ENCODE measurements around the gene CSMD2.
A peak's percentile ranks its signal among the peaks of the same experiment; 100 is the strongest.

Gene CSMD2

DNA sequence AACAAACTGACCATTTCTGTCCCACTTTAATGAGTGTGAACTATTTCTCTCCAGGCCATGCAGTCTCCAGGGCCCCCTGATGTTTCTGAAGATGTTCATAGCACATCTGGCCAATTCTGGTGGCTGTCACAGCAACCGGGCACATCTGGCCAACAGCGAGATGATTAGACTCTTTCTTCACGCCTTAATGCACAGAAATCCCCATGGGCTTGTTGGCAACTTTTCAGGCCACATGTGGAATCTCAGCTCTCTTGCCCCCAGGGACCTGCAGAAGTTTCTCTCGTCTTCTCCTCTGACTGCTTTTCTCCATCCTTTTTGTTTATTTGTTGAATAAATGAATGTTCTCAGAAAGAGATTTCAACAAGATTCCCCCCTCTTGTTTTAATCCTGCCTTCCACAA, 372.4 kb downstream of the CSMD2 start:
- DNase-seq, result no peak

DNA sequence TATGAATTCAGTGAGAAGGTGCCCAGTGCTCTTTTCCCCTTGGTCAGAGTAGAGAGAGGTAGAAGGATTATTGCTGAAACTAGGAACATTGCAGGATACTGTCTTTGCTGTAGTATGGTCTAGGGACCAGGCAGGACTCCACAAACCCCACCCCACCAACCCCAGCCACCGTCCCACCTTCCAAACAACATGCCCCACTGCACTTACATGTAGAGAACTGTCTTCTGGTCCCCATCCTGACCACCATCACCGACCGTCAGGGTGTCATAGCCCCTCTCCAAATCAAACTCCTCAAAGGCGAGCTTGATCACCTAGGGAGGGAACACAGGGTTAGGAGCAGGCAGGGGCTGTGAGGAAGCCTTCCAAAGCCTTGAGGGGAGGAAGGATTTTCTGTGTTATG, 372.8 kb downstream of the CSMD2 start:
- no peak for DNase-seq

DNA sequence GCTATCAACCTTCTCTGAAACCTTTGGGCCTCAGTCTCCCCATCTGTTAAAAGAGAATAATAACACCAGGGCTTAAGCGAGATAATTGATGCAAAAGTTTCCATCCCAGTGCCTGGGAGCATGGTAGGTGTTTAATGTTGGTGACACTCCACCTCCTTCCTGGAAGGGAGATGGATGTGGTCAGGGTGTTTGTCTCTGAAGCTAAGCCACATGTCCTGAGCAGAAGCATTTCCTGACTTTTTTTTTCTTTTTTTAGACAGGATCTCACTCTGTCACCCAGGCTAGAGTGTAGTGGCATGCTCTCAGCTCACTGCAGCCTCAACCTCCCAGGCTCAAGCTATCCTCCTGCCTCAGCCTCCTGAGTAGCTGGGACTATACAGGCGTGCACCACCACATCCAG, 373.8 kb downstream of the CSMD2 start:
- DNase-seq, result no peak

DNA sequence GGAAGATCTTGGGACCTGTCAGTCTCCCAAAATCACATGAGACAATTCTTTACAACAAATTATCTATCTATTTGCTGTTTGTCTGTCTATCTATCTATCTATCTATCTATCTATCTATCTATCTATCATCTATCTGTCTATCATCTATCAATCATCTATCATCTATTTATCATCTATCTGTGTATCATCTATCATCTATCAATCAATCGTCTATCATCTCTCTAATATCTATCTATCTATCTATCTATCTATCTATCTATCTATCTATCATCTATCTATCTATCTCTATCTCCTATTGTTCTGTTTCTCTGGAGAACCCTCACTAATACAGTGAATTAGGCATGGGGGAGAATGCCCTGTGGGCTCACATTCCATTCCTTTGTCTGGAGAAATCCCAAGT, 374.5 kb downstream of the CSMD2 start:
- no peak for DNase-seq

DNA sequence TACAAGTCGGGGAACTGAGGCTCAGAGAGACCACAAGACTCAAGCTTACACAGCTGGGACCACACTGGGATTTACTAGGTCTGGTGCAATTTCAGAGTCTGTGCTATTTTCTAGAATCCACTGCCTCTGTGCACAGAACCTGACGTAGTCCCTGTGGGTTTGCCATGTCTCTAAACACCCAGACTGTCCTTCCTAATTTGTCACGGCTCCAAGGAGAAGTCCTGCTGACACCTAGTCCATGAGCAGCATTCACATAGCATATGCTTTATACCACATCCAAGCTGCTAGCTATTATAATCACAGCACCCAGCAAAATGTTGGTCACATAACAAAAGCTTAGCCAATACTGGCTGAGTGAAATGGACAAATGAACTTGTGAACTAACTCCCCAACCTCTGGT, 380.2 kb downstream of the CSMD2 start:
- DNase-seq, result no peak

DNA sequence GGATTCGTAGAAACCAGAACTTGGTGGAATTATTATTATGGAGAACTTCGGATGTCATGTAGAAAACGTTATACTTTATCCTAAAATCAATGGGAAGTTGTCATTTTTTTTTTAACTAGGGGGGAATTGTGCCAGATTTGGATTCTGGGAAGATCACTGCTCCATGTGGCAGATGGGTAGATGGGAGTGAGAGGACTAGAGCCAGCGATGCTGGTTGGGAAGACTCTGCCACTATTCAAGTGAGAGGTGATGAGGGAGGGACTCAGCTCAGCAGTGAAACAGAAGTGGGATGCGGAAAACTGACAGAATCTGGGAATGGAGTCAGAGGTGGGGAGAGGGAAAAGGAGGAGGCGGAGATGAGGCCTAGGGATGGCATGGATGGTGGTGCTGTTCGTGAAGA, 382.3 kb downstream of the CSMD2 start:
- no peak for DNase-seq

DNA sequence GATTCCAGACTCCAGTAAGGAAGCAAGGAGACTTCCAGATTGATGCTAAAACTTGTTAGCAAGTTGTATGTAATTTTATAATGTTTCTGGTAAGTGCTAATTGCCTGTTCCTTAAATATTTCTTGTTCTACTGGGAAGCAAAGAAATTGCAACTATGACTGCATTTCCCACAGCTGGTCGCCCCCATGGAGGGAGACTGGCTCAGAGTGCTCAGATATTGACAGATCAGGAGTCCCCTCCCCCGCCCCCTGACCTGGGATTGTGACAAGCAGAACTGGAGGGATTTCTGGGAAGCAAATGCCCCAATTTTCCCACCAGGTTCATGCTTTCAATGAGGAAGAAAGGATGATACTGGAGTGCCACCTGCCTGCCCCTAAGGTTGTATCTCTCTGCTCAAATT, 383.4 kb downstream of the CSMD2 start:
- DNase-seq, result no peak

DNA sequence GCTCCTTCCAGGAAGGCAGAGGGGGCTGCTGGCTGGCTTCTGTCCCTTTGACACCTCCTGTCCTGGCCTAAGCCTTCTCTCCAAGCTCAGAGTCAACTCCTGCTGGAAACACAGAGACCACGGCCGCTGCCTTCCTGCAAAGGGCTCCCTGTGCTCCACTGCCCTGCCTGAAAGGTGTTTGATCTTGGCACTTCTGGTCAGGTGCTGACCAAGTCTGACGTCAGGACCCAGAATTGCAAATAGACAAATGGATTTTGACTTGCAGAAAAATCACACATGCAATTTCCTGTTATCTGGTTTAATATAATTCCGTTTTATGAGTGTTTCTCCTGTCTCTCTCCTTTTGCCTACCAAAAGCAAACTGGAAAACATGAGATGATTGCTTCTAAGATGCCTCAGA, 387.7 kb downstream of the CSMD2 start:
- no peak for DNase-seq

DNA sequence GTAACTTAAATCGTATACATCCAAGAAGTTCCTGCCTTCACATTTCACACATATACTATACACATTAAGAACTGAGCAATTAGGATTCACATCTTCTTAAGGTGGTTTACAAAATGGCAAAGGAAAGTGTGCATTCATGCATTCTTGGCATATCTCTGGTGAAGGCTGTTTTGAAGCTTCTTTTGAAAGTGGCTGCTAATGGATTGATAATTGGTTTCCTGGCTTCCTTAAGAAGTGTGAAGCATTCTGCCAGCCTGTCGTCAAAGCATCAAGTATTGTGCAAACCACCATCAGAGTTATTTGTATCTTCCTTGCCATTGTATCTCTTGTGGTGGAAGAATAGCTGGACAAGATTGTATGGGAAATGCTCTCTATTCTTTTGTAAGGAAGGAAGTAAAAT, 396.2 kb downstream of the CSMD2 start:
- no peak for DNase-seq

DNA sequence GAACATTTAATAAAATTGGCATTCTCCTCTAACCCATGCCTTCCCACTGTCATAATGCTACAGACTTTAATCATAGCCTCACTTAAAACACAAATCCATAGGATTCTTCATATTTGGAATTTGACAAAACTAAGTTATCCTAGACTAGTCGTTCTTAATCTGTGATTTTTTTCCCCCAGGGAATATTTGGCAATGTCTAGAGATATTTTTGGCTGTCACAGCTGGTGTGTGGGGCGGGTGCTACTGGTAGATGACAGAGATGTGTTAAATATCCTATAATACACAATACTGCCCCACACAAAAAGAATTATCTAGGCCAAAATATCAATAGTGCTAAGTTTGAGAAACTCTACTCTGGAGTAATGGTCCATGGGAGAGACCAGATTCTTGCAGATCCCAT, 396.9 kb downstream of the CSMD2 start:
- no peak for DNase-seq

DNA sequence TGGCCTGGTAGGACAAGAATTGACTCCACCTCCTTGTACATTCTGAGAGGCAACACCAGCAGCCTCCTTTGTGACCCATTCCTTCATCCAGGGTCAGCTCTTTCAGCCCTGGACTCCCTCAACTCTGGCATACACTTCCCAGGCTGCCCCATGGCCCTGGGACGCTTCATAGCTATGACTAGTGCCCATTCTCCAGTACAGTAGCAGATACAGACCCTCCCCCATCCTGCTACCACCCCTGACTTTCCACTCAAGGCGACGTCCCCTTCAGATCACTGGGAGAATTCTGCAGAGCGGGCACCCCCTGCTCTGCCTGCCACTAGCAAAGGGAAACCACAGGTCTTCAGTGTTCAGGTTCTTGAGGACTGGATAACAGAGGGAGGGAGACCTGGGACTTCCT, 400.9 kb downstream of the CSMD2 start:
- DNase-seq, result no peak

DNA sequence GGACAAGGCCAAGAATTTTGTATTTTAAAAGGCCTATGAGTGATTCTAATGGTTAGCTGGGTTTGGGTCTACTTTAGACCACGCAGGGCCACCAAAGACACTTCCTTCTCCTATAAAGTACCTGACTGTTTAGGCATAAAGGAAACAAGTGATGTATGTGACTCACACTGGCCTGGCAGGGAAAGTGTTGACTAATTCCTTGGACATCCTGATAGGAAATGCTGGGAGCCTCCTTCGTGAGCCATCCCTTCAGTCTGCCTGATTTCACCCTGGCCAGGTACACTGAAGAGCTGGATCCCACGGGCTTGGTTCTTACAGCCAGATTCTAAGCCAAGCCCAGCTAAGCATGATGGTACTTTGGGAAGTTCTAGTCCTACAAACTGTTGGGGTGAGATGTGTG, 401.6 kb downstream of the CSMD2 start:
- DNase-seq, result no peak

DNA sequence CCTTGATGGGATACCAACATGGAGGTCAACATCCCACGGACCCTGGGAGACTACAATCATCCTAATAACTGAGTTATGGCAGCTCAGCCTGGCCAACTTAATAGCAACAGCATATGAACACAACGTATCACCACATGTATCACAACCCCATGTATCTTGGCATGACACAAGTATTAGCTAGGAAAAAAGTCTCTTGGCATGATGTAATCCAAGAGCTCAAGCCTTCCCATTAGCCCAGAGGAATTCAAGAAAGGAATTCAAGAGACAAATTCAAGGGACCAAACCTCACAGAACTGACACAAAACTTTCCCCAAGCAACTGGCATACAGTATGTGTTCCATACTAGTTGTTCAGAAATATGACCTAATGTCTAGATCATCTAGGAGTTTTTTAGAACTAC, 402.1 kb downstream of the CSMD2 start:
- no peak for DNase-seq

DNA sequence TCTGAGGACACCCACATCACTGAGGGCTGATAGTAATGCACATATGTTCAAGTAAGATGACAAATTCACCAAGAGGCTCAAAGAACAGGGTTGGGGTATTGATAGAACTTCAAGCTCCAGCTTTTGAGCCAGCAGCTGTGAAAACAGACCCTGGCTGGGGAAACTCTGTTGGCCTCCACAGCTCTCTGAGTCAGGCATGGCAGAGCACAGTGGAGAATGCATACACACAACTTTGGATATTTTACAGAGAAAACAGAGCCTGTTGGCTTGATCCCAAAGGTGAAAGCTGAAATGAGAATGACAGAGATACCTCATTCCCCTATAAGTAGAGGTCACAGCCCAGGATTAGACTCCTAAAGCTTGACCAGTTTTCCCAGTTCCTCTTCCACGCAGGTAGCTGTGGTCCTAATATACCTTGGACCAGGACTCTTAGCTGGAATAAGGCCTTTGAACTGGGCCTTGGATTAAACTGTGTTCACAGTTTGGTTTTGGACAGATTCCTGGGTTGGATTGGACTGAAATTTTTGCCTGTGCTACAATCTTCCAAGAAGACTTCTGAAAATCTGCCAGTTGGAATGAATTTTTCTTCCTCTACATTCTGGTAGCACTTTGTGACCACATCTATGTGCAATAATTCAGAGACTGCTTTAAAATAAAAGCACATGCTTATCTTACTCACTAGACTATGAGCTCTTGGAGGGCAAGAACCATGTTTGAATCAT, 402.8 kb downstream of the CSMD2 start:
- DNase-seq, result no peak

DNA sequence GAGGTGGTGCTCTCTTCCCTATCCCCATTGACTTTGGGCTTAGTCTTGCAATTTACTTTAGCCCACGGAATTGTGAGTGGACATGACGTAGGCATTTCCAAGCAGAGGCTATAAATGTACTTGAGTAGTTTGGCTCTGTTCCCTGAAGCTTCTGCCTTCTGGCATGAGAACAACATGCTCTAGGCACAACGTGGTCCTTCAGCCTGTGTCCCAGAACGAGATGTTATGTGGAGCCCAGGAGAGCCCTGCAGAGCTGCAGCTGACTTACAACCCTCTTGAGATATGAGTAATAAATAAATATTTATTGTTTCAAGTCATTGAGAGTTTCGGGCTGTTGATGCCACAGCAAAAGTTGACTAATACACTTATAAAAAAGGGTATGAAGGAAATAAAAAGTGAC, 406.3 kb downstream of the CSMD2 start:
- peak; percentile 84 for DNase-seq

DNA sequence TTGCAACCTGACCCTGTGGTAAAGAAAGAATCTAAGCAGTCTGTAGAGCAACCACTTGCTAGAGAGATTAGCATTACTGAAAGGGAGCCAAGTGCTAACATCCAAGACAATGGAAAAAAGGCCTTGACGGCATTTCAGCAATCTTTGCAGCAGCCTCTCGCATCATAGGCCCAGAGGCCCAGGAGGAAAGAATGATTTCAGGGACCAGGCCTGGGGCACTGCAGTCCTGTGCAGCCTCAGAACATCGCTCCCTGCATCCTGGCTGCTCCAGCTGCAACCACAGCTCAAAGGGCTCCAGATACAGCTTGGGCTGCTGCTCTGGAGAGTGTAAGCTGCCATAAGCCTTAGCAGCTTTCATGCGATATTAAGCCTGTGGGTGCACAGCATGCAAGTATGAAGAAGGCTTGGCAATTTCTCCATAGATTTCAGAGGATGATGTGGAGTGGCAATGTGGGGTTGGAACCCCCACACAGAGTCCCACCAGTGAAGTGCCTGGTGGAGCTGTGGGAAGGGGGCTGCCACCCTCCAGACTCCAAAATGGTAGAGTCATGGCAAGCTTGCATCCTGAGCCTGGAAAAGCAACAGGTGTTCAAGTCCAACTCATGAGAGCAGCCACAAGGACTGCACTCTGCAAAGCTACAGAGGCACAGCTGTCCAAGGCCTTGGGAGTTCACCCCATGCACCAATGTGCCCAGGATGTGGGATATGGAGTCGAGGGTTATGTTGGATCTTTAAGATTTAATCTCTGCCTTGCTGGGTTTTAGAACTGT, 411.8 kb downstream of the CSMD2 start:
- DNase-seq, result no peak

DNA sequence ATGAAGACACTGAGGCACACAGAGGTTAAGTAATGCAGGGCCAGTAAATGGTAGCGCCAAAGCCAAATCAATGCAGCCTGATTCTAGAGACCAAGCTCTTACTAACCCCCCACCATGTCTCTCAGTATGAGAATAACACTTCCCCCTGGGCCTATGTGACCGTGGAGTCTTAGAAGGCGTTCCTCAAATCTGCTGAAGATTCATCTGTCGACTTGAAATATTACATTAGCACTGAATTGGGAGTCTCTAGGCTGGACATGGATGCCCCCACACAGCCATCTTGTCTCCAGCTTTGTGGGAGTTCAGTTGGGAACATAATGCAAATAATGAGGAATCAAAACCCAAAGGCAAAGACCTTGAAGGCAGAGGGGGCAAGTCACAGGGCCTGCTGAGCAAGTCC, 419.1 kb downstream of the CSMD2 start:
- no peak for DNase-seq

DNA sequence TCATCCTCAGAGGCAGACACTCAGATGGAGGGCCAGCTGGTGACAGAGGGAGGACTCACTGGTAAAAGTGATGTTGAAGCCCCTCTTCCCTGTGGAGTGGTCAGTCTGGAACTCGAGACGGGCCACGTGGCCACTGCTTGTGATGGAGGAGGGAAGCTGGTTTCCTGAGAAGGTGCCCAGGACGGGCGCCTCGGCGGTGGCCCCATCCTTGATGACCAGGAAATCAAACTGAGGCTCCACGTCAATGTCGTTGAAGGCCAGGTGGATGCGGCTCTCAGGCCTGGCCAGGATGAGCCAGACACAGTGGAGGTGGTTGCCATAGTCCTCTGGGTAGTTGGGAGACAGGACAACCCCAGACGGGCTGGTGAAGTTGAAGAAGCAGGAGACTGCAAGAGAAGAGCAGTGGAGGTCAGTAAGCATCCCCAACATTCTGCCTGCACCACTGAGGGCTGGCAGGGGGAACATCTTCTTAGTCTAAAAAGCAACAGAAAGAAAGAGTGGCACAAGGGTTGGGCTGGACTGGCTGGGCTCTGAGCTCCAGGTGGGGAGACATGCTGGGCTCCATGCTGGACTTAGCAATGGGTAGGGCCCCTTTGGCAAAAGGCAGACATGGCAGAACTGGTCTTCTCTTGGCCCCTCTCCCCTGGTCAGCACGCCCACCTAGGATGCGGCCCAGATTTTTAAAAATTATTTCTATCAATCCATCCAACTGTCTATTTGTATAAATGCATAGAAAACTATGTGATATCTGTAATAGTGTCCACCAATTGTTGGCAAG, 421.6 kb downstream of the CSMD2 start:
- no peak for DNase-seq

DNA sequence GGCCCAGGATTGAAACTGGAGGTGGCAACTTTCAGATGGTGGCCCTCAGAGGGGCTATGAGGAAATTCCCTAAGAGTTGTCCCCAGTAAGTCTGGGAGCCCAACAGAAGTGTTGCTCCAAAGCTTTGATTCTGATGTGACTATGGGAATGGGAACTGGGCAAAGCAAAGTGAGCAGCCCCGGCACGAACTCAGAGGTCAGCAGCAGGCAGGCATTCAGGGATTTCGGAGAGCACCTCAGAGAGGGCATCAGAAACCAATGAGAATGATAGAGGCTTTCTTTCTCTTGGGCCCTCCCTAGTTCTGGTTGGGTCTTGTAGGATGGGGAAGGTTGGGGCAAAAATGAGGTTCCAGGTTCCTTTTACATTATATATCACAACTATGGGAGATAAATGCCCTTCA, 422.4 kb downstream of the CSMD2 start:
- no peak for DNase-seq

DNA sequence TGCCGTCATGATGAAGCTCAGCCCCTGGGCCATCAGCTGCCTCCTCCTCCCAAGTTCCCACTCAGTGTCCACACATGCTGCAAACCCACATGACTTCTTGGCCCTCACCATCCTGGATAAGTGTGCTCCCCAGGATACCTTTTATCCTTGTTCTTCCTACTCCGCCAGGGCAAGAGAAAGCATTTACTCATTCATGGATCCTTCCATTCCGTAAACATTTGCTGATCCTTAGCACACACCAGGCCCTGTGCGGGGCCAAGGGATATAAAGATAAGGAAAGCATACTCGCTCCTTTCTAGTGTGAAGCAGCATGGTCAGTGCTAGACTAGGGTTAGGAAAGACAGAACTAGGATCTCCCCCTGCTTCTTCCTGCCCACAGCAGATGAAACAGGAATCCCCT, 423.3 kb downstream of the CSMD2 start:
- no peak for DNase-seq

DNA sequence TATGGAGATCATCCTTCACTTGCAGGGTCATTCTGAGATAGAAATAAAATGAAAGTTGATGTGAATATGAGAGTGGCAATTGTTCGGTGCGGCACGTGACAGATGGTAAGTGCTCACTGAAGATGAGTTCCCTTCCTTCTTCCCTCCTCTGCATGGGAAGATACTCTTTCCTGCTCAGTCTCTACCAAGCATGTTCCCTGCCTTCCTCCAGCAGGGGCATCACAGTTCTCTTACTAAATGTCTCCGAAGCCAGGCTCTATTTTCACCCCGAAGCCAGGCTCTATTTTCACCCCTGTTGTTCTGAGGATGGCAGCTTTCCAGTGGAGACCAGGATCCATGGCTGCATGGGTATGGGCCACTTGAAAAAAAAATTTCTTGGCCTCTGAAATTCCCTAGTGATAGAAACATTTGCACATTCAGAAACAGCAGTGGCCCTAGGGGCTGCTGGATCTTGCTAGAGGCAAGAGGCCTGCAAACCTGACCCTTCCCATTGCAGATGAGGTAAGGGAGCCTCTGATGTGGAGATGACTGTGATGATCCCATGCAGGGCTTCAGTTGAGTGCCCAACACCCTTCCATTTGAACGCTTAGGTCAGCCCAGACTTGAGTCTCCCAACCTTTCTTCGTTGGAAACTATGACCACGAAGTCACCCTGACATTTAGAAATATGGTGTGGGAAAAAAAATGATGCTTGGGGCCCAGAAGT, 424.8 kb downstream of the CSMD2 start:
- no peak for DNase-seq

DNA sequence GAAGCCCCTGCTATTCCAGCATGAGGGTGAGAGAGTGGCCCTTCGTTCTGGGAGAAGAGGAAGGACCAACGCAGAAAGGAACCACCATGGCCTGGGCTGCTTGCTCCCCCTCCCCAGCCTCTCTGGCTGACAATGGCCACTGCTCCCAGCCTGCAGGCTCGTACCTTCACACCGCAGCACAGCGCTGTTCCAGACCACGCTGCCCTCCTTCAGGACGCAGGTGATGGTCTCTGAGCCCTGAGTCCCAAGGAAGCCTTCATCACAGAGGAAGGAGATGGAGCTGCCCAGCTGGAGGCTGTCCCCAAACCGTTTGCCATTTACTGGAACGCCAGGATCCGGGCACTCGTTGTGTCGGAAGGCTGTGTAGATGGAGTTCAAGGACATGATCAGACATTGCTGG, 426.1 kb downstream of the CSMD2 start:
- no peak for DNase-seq

DNA sequence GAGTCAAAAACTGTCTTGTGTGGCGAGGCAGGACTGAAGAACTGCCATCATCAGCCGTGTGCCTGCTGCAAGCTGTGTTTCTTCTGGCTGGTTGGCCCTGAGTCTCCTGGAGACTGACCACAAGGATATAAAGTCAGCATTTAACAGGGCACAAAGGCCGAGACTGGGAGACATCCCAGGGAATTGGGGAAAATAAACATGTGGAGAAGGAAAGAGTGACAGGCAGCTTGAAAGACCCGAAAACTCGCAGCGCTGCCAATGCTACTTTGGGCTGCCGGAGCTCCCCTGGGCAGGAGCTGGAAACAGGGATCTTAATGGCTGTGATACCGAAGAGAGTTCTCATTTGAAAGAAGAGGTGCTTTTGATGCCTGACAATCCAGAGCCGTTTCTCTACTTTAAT, 426.5 kb downstream of the CSMD2 start:
- no peak for DNase-seq

Data from DMS79 treated with DMSO at 0.1 percent for 48 hours (cell line).